K562 (cell line): Measurements from ENCODE around the gene PRKCE. TPM values are rescaled to one million over a fixed set of nuclear protein-coding genes. Genes with fewer than 3 reads are reported as not detected.

Experiments used
- ATAC-seq: fragments of 200-7000 bp; cut with Tn5 transposase; 3 replicates; pipeline ENCODE4 v1.9.1; 2020; ENCODE audit warnings: moderate library complexity
- BruUV-seq: library from RNA; stranded (reverse); fragments of 400-500 nt; replicated peaks from 2 replicates; lab custom pipeline; 2021; lab: Mats Ljungman, UMichigan
- CTCF ChIA-PET: fragments of 300-600 bp; formaldehyde crosslinking; extraction: SDS; loops from one replicate; lab custom pipeline; 2021; ENCODE audit warnings: low intra/inter-chr PET ratio; lab: Yijun Ruan, JAX
- POLR2A ChIA-PET: fragments of 300-600, 350-650 bp; sonication (Branson Sonifier 250); formaldehyde crosslinking; extraction: SDS; loops from one replicate; lab custom pipeline; 2021; ENCODE audit warnings: antibody characterized with exemption, inconsistent platforms; lab: Yijun Ruan, JAX
- DNase-seq, 4 experiments: peaks; one replicate each; pipeline versions ENCODE4 v3.0.0 to v3.0.0-alpha.2; 2011 to 2018; ENCODE audit warnings: low spot score in 3 of 4, mixed read lengths in 3 of 4; ENCODE audit errors: extremely low read depth in 1 of 4
- FAIRE-seq: peaks from 2 replicates; lab custom pipeline; 2011; peaks lifted over from hg19 to GRCh38; lab: Jason Lieb, UNC
- H2AFZ ChIP-seq: 2 replicates; pipeline ENCODE4 v1.6.0; 2011; ENCODE audit warnings: low read depth, low read length, control low read depth, inconsistent platforms
- H3K27ac ChIP-seq: fragments of 200-600 bp; 3 replicates; pipeline ENCODE4 v1.8.0; 2011; ENCODE audit warnings: low read depth, mild to moderate bottlenecking, control low read depth, inconsistent platforms, low read length, moderate library complexity, mixed read lengths; ENCODE audit errors: extremely low read depth
- H3K27me3 ChIP-seq, 2 experiments: fragments of 300-600 bp in 1 of 2; 2 replicates in 1 of 2; 3 replicates in 1 of 2; pipeline versions ENCODE4 v1.6.0 to v1.8.0; 2011; ENCODE audit warnings: inconsistent platforms in 2 of 2, low read length in 2 of 2, mild to moderate bottlenecking in 1 of 2, mixed read lengths in 1 of 2, moderate library complexity in 1 of 2; ENCODE audit not compliant: control insufficient read depth in 2 of 2, insufficient read depth in 2 of 2
- H3K36me3 ChIP-seq: fragments of 300-600 bp; 3 replicates; pipeline ENCODE4 v1.8.0; 2011; ENCODE audit warnings: mild to moderate bottlenecking, low read length, inconsistent platforms; ENCODE audit not compliant: control insufficient read depth, insufficient read depth
- H3K4me1 ChIP-seq, 2 experiments: fragments of 200-600 bp in 1 of 2; replicated peaks in 1 of 2; 2 replicates in 1 of 2; 3 replicates in 1 of 2; pipeline versions ENCODE4 v1.5.1 to v1.8.0; 2011; ENCODE audit warnings: inconsistent platforms in 2 of 2, low read length in 2 of 2, mild to moderate bottlenecking in 1 of 2, mixed read lengths in 1 of 2, moderate library complexity in 1 of 2; ENCODE audit not compliant: control insufficient read depth in 2 of 2, insufficient read depth in 2 of 2
- H3K4me2 ChIP-seq: 2 replicates; pipeline ENCODE4 v1.6.1; 2011; ENCODE audit warnings: low read length, control low read depth, inconsistent platforms, mixed read lengths; ENCODE audit not compliant: insufficient read depth
- H3K4me3 ChIP-seq: fragments of 200-600 bp; sonication (generic), shearing (Covaris generic); 2 replicates; pipeline ENCODE4 v1.5.1; 2016; ENCODE audit warnings: control low read depth, inconsistent platforms
- H3K79me2 ChIP-seq: fragments of 200-600 bp; 3 replicates; pipeline ENCODE4 v1.8.0; 2011; ENCODE audit warnings: low read length, inconsistent platforms; ENCODE audit not compliant: control insufficient read depth, insufficient read depth
- H3K9ac ChIP-seq, 2 experiments: 2 replicates each; pipeline versions ENCODE4 v1.6.0 to v1.6.1; 2011; ENCODE audit warnings: low read depth in 2 of 2, low read length in 2 of 2, control low read depth in 1 of 2, inconsistent platforms in 1 of 2, mild to moderate bottlenecking in 1 of 2, mixed read lengths in 1 of 2; ENCODE audit not compliant: insufficient read depth in 1 of 2
- H3K9me1 ChIP-seq: one replicate; pipeline ENCODE4 v1.6.0; 2011; ENCODE audit warnings: inconsistent platforms, mild to moderate bottlenecking, low read length, moderate library complexity; ENCODE audit not compliant: control insufficient read depth, insufficient read depth
- H3K9me3 ChIP-seq: replicated peaks from 2 replicates; pipeline ENCODE4 v1.5.1; 2011; ENCODE audit warnings: low read depth, low read length, inconsistent platforms; ENCODE audit not compliant: control insufficient read depth, insufficient read depth
- H4K20me1 ChIP-seq: replicated peaks from 2 replicates; pipeline ENCODE4 v1.6.1; 2011; ENCODE audit warnings: low read length, inconsistent platforms, mixed read lengths; ENCODE audit not compliant: control insufficient read depth, insufficient read depth
- ELF1 ChIP-seq: fragments of 200-800 bp; sonication (Bioruptor generic); IDR thresholded peaks from 2 replicates; pipeline ENCODE4 v1.6.1; 2016; ENCODE audit warnings: missing genetic modification characterization, missing compliant biosample characterization
- JUND ChIP-seq, 2 experiments: IDR thresholded peaks; 2 replicates in 1 of 2; 3 replicates in 1 of 2; pipeline ENCODE4 v1.6.1; 2011; ENCODE audit warnings: borderline replicate concordance in 2 of 2, low read depth in 2 of 2, low read length in 2 of 2, improper control_type of control experiment in 1 of 2, missing biosample characterization in 1 of 2, missing genetic modification characterization in 1 of 2, missing genetic modification reagents in 1 of 2
- MCM3 ChIP-seq: fragments of 450-650 bp; IDR thresholded peaks from 2 replicates; pipeline ENCODE4 v1.6.1; 2016
- PHTF2 ChIP-seq: fragments of 250-450 bp; sonication (Bioruptor Pico); IDR thresholded peaks from 2 replicates; pipeline ENCODE4 v1.5.0; 2021; ENCODE audit warnings: mild to moderate bottlenecking
- STAT5A ChIP-seq: IDR thresholded peaks from 2 replicates; pipeline ENCODE4 v1.6.1; 2012; ENCODE audit warnings: low read length, inconsistent platforms, borderline replicate concordance
- TAF15 ChIP-seq: fragments of 200-400 bp; formaldehyde crosslinking; IDR thresholded peaks from 2 replicates; pipeline ENCODE4 v1.6.1; 2017; ENCODE audit warnings: mild to moderate bottlenecking, low read depth, low read length, moderate library complexity
- USF2 ChIP-seq: sonication (generic); formaldehyde crosslinking; IDR thresholded peaks from 2 replicates; pipeline ENCODE4 v1.5.0; 2020; ENCODE audit warnings: missing genetic modification reagents
- ZNF12 ChIP-seq: sonication (generic); formaldehyde crosslinking; IDR thresholded peaks from 2 replicates; pipeline ENCODE4 v1.4.0; 2020; ENCODE audit warnings: mild to moderate bottlenecking, missing genetic modification reagents
- ZNF609 ChIP-seq: sonication (generic); formaldehyde crosslinking; IDR thresholded peaks from 2 replicates; pipeline ENCODE4 v1.8.1; 2023; ENCODE audit warnings: missing genetic modification reagents, mild to moderate bottlenecking, borderline replicate concordance
- ZNF79 ChIP-seq: fragments of 250-450 bp; sonication (Bioruptor Pico); IDR thresholded peaks from 2 replicates; pipeline ENCODE4 v1.4.0; 2020; ENCODE audit warnings: low read depth, mild to moderate bottlenecking, moderate library complexity
- WGBS: fragments of 100-300 bp; shearing (Covaris generic); methylation state at CpG from one replicate; pipeline ENCODE4 v1.1.6; 2016; ENCODE audit warnings: low coverage, mixed read lengths; ENCODE audit not compliant: insufficient coverage; ENCODE audit errors: missing lambda C conversion rate; 5-methylcytosine and 5-hydroxymethylcytosine counted together
- in situ Hi-C: fragments of 300-500 bp; cut with MboI; formaldehyde crosslinking; loops from 4 replicates; pipeline ENCODE4 v1.15.0; 2018; ENCODE audit warnings: inconsistent platforms, mixed read lengths
- intact Hi-C: fragments of 100-400 bp; cut with micrococcal nuclease; formaldehyde crosslinking; loops from 2 replicates; pipeline ENCODE4 v1.14.2; 2022
- polyA plus RNA-seq, 8 experiments: library from polyadenylated mRNA; depleted of rRNA in 4 of 8; stranded (reverse) in 5 of 8; unstranded in 3 of 8; fragments of >200 nt; fragmentation: Nextera tagmentation in 2 of 8; fragmentation: Illumina TruSeq in 1 of 8; extraction: Ambion mirVana in 2 of 8; extraction: Trizol in 1 of 8; gene quantifications; 2 replicates each; pipeline versions ENCODE4 v1.2.1 to v1.2.3, GENCODE V29; 2011 to 2014; ENCODE audit warnings: inconsistent platforms in 1 of 8, missing spikeins in 1 of 8
- total RNA-seq, 7 experiments: library from RNA; depleted of rRNA in 6 of 7; stranded (reverse); fragments of >200 nt in 6 of 7; fragmentation: Illumina TruSeq in 2 of 7; extraction: Trizol in 2 of 7; gene quantifications; 2 replicates each; pipeline versions ENCODE4 v1.2.1 to v1.2.3, GENCODE V29; 2011 to 2021; ENCODE audit warnings: low replicate concordance in 1 of 7

Gene PRKCE
- total and polyA plus RNA-seq, 9 of the 15 experiments (the other 6 are each of a cell fraction or from before 2014, with no cell fraction given), result 0.06 to 1.0 (median 0.22) TPM; not detected in 1

GRCh38 chr2:45860136-45861121 is 209.0 kb downstream of the PRKCE start:
- Histone ChIP-seq H4K20me1 (no peaks in the 10 kb centered on the region), H3K4me1 (no peaks in the 10 kb centered on the region; a peak in 1 of 5 replicates), H3K9me1 (no peaks in the 10 kb centered on the region), H3K4me3 (no peak overlapping the region), H3K79me2 (no peaks in the 10 kb centered on the region), H3K36me3 (no peaks in the 10 kb centered on the region), H3K9ac (no peak overlapping the region), H3K9me3 (no peaks in the 10 kb centered on the region), H2AFZ (no peak overlapping the region), H3K4me2 (no peak overlapping the region), H3K27me3 (peaks cover 4 to 20% of the 10 kb centered on the region in 2 experiments; a peak in 3 of 5 replicates), H3K27ac (no peak overlapping the region)
- ATAC-seq, result no peak
- no TSS peak for BruUV-seq
- TF ChIP-seq ELF1 (tag) (no peak), JUND (IDR thresholded peaks at IDR 0.05; ENCODE audit: borderline replicate concordance, low read depth, low read length) (no peak), JUND (tag; IDR thresholded peaks at IDR 0.05; ENCODE audit: borderline replicate concordance, low read depth, low read length) (no peak), ZNF609 (CRISPR knock-in tag) (no peak), MCM3 (no peak), ZNF12 (CRISPR knock-in tag) (no peak), ZNF79 (CRISPR knock-in tag) (no peak), PHTF2 (CRISPR knock-in tag) (no peak), TAF15 (no peak), USF2 (CRISPR knock-in tag) (no peak), STAT5A (no peak)
- no peak for DNase-seq
- in situ Hi-C loops, result no loop called here
- no peak for FAIRE-seq
- ChIA-PET CTCF (no interaction called here), POLR2A (interaction anchor here (0.6 kb wide), 1 partner anchor 27 kb away, joined by 3 read pairs; no protein-coding TSS in a partner anchor)
- intact Hi-C loops, result no loop called here
- under 1% methylated on average over 8 of the region's 8 CpGs for WGBS
